ENCODE results near the gene TSHZ2. TPM values are rescaled to one million over a fixed set of nuclear protein-coding genes. Genes with fewer than 3 reads are reported as not detected.

TSHZ2 gene
- total RNA-seq, 4 donors from 2014 or later: 1.9 to 12.9 (median 5.0) TPM

DNA sequence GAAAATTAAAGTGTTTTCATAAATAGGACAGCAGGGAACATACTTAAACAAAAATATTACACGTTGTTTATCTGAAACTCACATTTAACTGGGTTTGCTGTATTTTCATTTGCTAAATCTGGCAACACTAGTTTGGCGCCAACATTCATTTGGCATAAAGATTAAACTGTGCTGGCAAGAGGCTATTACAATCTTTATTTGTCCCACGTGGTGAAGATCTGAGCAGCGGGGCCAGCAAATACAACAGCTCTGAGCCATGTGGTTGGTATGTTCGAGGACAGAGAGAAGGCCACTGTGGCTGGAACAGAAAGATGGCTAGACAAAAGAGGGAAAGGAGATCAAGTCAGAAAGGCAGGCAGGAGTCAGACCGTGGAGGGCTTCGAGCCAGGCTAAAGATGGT, 387.3 kb downstream of the TSHZ2 start:
- no peak overlapping the region for H3K4me3 ChIP-seq
- no peak for TF ChIP-seq POLR2A (IDR thresholded peaks at IDR 0.05)
- no peak for TF ChIP-seq POLR2AphosphoS5 (IDR thresholded peaks at IDR 0.05)
- no peak for TF ChIP-seq EP300 (IDR thresholded peaks at IDR 0.05; ENCODE audit: low read depth)
- no peak for TF ChIP-seq CTCF (IDR thresholded peaks at IDR 0.05)
- no peaks in the 10 kb centered on the region for H3K4me1 ChIP-seq
- DNase-seq: no peak
- intact Hi-C loops (cut with DNase I; ENCODE audit: low total_unique reads): no loop called here
- H3K27ac ChIP-seq: no peak overlapping the region
- H3K9me3 ChIP-seq: no peaks in the 10 kb centered on the region
- 80 to 86% methylated on average over 7 of the region's 7 CpGs for WGBS, 2 donors (ENCODE audit: low coverage in 1 of 2)
- in situ Hi-C loops (cut with MboI; ENCODE audit: low pct_ligation_motif_present in 1 of 4, low pct_unique_long_range_greater_than_20kb in 1 of 4, low sequenced_read_pairs in 3 of 4): no loop called here
- H3K27me3 ChIP-seq: no peaks in the 10 kb centered on the region
- H3K36me3 ChIP-seq: no peaks in the 10 kb centered on the region

GRCh38 chr20:53360852-53361251, 388.7 kb downstream of the TSHZ2 start:
- Histone ChIP-seq H3K27ac (no peak overlapping the region), H3K9me3 (no peaks in the 10 kb centered on the region), H3K27me3 (no peaks in the 10 kb centered on the region), H3K4me3 (no peak overlapping the region), H3K36me3 (no peaks in the 10 kb centered on the region), H3K4me1 (no peaks in the 10 kb centered on the region)
- DNase-seq: no peak
- TF ChIP-seq POLR2AphosphoS5 (IDR thresholded peaks at IDR 0.05) (no peak), POLR2A (IDR thresholded peaks at IDR 0.05) (no peak), EP300 (IDR thresholded peaks at IDR 0.05; ENCODE audit: low read depth) (no peak), CTCF (IDR thresholded peaks at IDR 0.05) (no peak)
- in situ Hi-C loops (cut with MboI; ENCODE audit: low pct_ligation_motif_present in 1 of 4, low pct_unique_long_range_greater_than_20kb in 1 of 4, low sequenced_read_pairs in 3 of 4) (no loop called here), intact Hi-C loops (cut with DNase I; ENCODE audit: low total_unique reads) (loop anchor here (5.0 kb wide), 1 partner anchor 1854 kb away; no protein-coding TSS in a partner anchor)
- WGBS, 2 donors (ENCODE audit: low coverage in 1 of 2): 85 to 87% methylated on average over 3 to 6 of the region's 6 CpGs

DNA sequence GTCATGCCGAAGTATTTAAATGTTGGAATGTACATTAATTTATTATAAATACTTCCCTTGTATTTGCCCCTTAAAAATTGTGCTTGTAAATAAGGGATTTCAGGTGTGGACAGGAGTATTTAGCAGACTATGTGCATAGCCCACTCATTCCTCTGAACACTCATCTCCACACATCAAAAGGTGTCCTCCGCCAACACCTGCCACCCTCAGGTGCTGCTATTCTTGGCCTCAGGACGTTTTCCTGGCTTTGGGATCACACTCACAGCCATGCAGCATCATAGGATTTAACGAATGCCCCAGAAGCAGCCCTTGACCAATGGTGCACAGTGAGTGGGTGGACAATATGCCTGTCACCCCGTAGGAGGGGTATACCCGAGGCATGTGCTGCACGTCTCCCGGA, 390.6 kb downstream of the TSHZ2 start:
- intact Hi-C loops (cut with DNase I; ENCODE audit: low total_unique reads) (loop anchor here (5.0 kb wide), 1 partner anchor 1855 kb away; no protein-coding TSS in a partner anchor), in situ Hi-C loops (cut with MboI; ENCODE audit: low pct_ligation_motif_present in 1 of 4, low pct_unique_long_range_greater_than_20kb in 1 of 4, low sequenced_read_pairs in 3 of 4) (no loop called here)
- Histone ChIP-seq H3K9me3 (no peaks in the 10 kb centered on the region), H3K36me3 (no peaks in the 10 kb centered on the region), H3K27me3 (no peaks in the 10 kb centered on the region), H3K27ac (no peak overlapping the region), H3K4me1 (no peaks in the 10 kb centered on the region), H3K4me3 (no peak overlapping the region)
- 79 to 100% methylated on average over 1 to 8 of the region's 8 CpGs for WGBS, 2 donors (ENCODE audit: low coverage in 1 of 2)
- TF ChIP-seq POLR2AphosphoS5 (IDR thresholded peaks at IDR 0.05) (no peak), CTCF (IDR thresholded peaks at IDR 0.05) (no peak), EP300 (IDR thresholded peaks at IDR 0.05; ENCODE audit: low read depth) (no peak), POLR2A (IDR thresholded peaks at IDR 0.05) (no peak)
- DNase-seq: no peak

DNA sequence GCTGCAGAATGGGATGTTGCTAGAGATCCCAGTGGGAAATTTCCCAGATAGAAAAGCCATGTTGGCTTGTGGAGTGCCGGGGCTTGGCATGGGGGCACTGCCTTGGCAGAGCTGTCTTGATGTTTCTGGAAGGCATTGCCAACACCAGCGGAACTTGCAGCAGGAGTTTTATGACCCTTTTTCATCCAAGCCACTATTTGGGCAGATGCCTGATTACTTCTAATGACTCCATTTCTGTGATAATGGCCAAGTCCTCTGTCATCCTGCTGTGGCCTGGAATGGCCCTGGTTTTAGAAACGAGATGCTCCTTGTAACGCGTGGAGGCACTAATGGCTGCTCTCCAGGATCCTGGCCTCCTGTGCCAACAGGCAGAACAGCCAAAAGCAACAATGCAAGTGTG, 392.5 kb downstream of the TSHZ2 start:
- Histone ChIP-seq H3K36me3 (no peaks in the 10 kb centered on the region), H3K27me3 (no peaks in the 10 kb centered on the region), H3K27ac (no peak overlapping the region), H3K4me3 (no peak overlapping the region), H3K9me3 (no peaks in the 10 kb centered on the region), H3K4me1 (no peaks in the 10 kb centered on the region)
- in situ Hi-C loops (cut with MboI; ENCODE audit: low pct_ligation_motif_present in 1 of 4, low pct_unique_long_range_greater_than_20kb in 1 of 4, low sequenced_read_pairs in 3 of 4): no loop called here
- no peak for TF ChIP-seq POLR2A (IDR thresholded peaks at IDR 0.05)
- TF ChIP-seq CTCF (IDR thresholded peaks at IDR 0.05): no peak
- TF ChIP-seq POLR2AphosphoS5 (IDR thresholded peaks at IDR 0.05): no peak
- no peak for TF ChIP-seq EP300 (IDR thresholded peaks at IDR 0.05; ENCODE audit: low read depth)
- DNase-seq: no peak
- 50 to 75% methylated on average over 2 to 5 of the region's 5 CpGs for WGBS, 2 donors (ENCODE audit: low coverage in 1 of 2)
- intact Hi-C loops (cut with DNase I; ENCODE audit: low total_unique reads): loop anchor here (5.0 kb wide), 1 partner anchor 1857 kb away; no protein-coding TSS in a partner anchor
